ENCODE measurements around the gene DAPK1.
"Not testable (repeated sequence)": the region's sequence is repeated elsewhere in the genome, so short reads cannot be mapped to it uniquely, and the experiment has no call there.

DAPK1 gene

DNA sequence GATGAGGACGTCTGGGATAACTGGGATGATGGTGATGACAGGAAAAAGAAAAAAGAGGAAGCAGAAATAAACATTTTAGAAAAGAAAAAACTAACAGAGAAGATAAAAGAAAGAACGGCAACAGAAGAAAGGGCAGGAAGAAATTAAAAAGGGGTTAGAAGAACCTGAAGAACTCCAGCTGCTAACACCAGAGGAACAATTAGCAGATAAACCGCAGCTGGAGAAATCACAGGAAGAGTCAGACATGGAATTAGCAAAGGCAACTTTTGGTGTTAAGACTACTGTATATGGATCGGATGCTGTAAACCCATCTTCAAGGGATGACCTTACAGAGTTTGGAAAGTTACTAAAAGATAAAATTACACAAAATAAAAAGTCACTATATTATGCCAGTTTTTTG is 243.7 kb downstream of the DAPK1 start:
- no peaks in the 10 kb centered on the region for H3K27me3 ChIP-seq (ENCODE audit: insufficient read depth, low read depth, severe bottlenecking)
- no peak overlapping the region for H3K27ac ChIP-seq
- H3K4me3 ChIP-seq (ENCODE audit: low read depth, low read length), result no peak overlapping the region
- H3K9me3 ChIP-seq (ENCODE audit: severe bottlenecking), result no peaks in the 10 kb centered on the region
- DNase-seq, result no peak
- H3K36me3 ChIP-seq, result no peaks in the 10 kb centered on the region
- TF ChIP-seq, protein P1, sequence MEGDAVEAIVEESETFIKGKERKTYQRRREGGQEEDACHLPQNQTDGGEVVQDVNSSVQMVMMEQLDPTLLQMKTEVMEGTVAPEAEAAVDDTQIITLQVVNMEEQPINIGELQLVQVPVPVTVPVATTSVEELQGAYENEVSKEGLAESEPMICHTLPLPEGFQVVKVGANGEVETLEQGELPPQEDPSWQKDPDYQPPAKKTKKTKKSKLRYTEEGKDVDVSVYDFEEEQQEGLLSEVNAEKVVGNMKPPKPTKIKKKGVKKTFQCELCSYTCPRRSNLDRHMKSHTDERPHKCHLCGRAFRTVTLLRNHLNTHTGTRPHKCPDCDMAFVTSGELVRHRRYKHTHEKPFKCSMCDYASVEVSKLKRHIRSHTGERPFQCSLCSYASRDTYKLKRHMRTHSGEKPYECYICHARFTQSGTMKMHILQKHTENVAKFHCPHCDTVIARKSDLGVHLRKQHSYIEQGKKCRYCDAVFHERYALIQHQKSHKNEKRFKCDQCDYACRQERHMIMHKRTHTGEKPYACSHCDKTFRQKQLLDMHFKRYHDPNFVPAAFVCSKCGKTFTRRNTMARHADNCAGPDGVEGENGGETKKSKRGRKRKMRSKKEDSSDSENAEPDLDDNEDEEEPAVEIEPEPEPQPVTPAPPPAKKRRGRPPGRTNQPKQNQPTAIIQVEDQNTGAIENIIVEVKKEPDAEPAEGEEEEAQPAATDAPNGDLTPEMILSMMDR (IDR thresholded peaks at IDR 0.05; ENCODE audit: low read depth, low read length), result no peak

DNA sequence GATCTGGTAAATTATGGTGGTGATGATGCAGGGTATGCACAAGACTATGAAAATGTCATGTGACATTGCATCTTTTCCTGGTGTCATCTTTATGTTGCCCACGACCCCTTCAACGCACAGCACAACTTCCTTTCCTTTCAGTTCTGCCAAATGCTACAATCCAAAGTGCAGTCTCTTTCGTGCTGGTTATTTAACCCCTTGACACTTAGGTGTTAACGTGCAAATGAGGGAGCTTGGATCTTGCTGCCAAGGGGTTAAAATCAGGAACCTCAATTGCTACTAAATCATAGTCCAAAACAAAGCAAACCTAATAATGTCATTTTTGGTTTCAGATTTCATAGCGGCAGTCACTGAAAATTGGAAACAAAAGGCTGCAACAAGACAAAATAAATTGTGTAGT is 244.2 kb downstream of the DAPK1 start:
- Histone ChIP-seq H3K4me3 (ENCODE audit: low read depth, low read length) (no peak overlapping the region), H3K36me3 (no peaks in the 10 kb centered on the region), H3K27me3 (ENCODE audit: insufficient read depth, low read depth, severe bottlenecking) (no peaks in the 10 kb centered on the region), H3K9me3 (ENCODE audit: severe bottlenecking) (no peaks in the 10 kb centered on the region), H3K27ac (no peak overlapping the region)
- DNase-seq, result no peak
- TF ChIP-seq, protein P1 (IDR thresholded peaks at IDR 0.05; ENCODE audit: low read depth, low read length), result no peak

DNA sequence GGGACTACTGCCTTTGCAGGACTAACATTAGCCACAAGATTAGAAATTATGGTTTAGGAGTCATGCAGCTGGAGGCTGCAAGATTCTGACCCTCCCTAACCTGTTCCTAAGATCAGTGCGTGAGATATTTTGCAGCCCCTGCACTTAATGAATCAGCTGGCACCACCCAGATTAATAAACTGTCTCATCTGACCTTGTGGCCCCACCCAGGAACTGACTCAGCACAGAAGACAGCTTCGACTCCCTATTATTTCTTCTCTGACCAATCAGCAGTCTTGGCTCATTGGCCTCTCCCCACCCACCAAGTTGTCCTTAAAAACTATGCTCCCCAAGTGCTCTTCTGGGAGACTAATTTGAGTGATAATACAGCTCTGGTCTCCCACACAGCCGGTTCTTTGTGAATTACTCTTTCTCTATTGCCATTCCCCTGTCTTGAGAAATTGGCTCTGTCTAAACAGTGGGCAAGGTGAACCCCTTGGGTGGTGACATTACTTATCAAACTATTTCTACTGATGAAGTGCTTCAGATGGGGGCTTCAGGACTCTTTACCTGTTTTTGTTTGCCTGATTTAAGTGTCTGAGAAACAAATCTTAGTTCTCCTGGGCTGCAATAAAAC is 245.3 kb downstream of the DAPK1 start:
- no peak overlapping the region for H3K4me3 ChIP-seq (ENCODE audit: low read depth, low read length)
- no peak overlapping the region for H3K27ac ChIP-seq
- no peaks in the 10 kb centered on the region for H3K27me3 ChIP-seq (ENCODE audit: insufficient read depth, low read depth, severe bottlenecking)
- H3K9me3 ChIP-seq (ENCODE audit: severe bottlenecking), result no peaks in the 10 kb centered on the region
- DNase-seq, result no peak
- TF ChIP-seq, protein P1 (IDR thresholded peaks at IDR 0.05; ENCODE audit: low read depth, low read length), result no peak
- no peaks in the 10 kb centered on the region for H3K36me3 ChIP-seq

DNA sequence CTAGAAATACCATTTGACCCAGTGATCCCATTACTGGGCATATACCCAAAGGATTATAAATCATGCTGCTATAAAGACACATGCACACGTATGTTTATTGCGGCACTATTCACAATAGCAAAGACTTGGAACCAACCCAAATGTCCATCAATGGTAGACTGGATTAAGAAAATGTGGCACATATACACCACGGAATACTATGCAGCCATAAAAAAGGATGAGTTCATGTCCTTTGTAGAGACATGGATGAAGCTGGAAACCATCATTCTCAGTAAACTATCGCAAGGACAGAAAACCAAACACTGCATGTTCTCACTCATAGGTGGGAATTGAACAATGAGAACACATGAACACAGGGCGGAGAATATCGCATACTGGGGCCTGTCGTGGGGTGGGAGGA is 246.6 kb downstream of the DAPK1 start:
- not testable (repeated sequence) for H3K9me3 ChIP-seq (ENCODE audit: severe bottlenecking); H3K4me3 ChIP-seq (ENCODE audit: low read depth, low read length); DNase-seq; H3K36me3 ChIP-seq; H3K27me3 ChIP-seq (ENCODE audit: insufficient read depth, low read depth, severe bottlenecking); H3K27ac ChIP-seq

DNA sequence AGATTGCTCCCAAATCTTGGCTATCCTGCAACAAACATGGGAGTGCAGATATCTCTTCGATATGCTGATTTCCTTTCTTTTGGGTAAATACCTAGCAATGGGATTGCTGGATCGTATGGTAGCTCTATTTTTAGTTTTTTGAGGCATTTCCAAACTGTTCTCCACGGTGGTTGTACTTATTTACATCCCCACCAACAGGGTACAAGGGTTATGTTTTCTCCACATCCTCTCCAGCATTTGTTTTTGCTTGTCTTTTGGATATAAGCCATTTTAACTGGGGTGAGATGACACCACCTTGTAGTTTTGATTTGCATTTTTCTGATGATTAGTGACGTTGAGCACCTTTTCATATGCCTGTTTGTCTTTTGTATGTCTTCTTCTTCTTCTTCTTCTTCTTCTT is 248.5 kb downstream of the DAPK1 start:
- no peak overlapping the region for H3K27ac ChIP-seq
- H3K36me3 ChIP-seq, result no peaks in the 10 kb centered on the region
- H3K4me3 ChIP-seq (ENCODE audit: low read depth, low read length), result no peak overlapping the region
- H3K27me3 ChIP-seq (ENCODE audit: insufficient read depth, low read depth, severe bottlenecking), result no peaks in the 10 kb centered on the region
- TF ChIP-seq, protein P1 (IDR thresholded peaks at IDR 0.05; ENCODE audit: low read depth, low read length), result no peak
- no peaks in the 10 kb centered on the region for H3K9me3 ChIP-seq (ENCODE audit: severe bottlenecking)
- no peak for DNase-seq

DNA sequence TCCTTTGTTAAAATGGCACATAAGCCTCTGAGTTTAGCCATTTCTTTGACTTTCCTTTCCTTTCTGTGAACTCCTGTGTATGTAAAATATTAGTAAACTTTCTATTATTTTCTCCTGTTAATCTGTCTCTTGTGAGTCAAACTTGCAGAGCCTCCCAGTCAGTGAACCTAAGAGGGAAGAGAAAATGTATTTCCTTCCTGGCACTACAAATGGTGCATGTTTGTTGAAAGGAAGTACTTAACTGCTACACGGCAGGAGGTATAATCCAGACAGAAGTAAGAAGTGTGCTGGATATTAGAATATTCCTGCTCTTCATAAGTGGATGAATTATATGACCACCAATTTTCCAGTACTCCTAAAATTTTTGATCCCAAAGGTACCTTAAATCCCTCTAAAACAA is 251.2 kb downstream of the DAPK1 start:
- Histone ChIP-seq H3K27ac (no peak overlapping the region), H3K9me3 (ENCODE audit: severe bottlenecking) (no peaks in the 10 kb centered on the region), H3K27me3 (ENCODE audit: insufficient read depth, low read depth, severe bottlenecking) (no peaks in the 10 kb centered on the region), H3K4me3 (ENCODE audit: low read depth, low read length) (no peak overlapping the region), H3K36me3 (no peaks in the 10 kb centered on the region)
- DNase-seq, result no peak
- TF ChIP-seq, protein P1 (IDR thresholded peaks at IDR 0.05; ENCODE audit: low read depth, low read length), result no peak
